Measurements from ENCODE around the gene OR10P1.

Gene OR10P1

DNA sequence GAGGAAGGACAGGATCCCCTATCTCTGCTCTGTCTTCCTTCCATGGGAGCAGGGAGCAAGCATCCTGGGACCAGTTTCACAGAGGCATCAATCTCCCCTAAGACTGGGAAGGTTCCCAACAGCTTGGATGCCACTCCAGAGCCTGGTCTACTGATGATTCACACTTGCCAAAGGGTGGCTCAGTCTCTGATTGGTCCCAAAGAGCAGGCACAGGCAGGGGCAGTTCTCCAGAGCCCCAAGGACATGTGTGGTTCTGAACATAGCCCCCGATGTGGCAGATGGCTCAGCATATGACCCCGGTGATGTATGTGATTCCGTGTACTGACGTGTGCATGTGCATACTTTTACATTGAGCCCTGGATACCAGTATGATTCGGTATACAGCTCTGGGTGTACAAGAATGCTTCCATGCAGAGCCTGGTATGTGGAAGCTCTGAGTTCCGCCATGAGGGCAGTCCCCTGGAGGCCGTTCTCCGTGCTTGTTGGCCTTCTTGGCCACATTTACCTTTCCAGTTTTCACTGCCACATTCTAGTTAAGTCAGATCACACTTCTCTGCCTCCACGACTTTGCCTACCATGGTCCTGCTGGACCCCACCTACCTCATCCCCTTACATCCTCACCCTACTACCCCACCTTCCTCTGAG, 49.8 kb downstream of the OR10P1 start:
- no peak for DNase-seq
